ENCODE data around the gene ALK.

Gene ALK

GRCh38 chr2:29562896-29563295 lies 358.5 kb downstream of the ALK start:
- Histone ChIP-seq H3K4me1 (no peaks in the 10 kb centered on the region), H3K4me3 (no peak overlapping the region), H3K27me3 (no peaks in the 10 kb centered on the region), H3K27ac (no peak overlapping the region), H3K9me3 (no peaks in the 10 kb centered on the region), H3K36me3 (no peaks in the 10 kb centered on the region)
- intact Hi-C loops (cut with DNase I; ENCODE audit: low total_unique reads): no loop called here
- TF ChIP-seq, protein P1, sequence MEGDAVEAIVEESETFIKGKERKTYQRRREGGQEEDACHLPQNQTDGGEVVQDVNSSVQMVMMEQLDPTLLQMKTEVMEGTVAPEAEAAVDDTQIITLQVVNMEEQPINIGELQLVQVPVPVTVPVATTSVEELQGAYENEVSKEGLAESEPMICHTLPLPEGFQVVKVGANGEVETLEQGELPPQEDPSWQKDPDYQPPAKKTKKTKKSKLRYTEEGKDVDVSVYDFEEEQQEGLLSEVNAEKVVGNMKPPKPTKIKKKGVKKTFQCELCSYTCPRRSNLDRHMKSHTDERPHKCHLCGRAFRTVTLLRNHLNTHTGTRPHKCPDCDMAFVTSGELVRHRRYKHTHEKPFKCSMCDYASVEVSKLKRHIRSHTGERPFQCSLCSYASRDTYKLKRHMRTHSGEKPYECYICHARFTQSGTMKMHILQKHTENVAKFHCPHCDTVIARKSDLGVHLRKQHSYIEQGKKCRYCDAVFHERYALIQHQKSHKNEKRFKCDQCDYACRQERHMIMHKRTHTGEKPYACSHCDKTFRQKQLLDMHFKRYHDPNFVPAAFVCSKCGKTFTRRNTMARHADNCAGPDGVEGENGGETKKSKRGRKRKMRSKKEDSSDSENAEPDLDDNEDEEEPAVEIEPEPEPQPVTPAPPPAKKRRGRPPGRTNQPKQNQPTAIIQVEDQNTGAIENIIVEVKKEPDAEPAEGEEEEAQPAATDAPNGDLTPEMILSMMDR (IDR thresholded peaks at IDR 0.05): no peak
- no peak for DNase-seq

GRCh38 chr2:29562319-29562718 lies 359.1 kb downstream of the ALK start:
- H3K27me3 ChIP-seq: no peaks in the 10 kb centered on the region
- intact Hi-C loops (cut with DNase I; ENCODE audit: low total_unique reads): no loop called here
- TF ChIP-seq, protein P1 (IDR thresholded peaks at IDR 0.05): no peak
- no peaks in the 10 kb centered on the region for H3K9me3 ChIP-seq
- H3K27ac ChIP-seq: no peak overlapping the region
- no peaks in the 10 kb centered on the region for H3K36me3 ChIP-seq
- H3K4me3 ChIP-seq: no peak overlapping the region
- DNase-seq: no peak
- no peaks in the 10 kb centered on the region for H3K4me1 ChIP-seq

DNA sequence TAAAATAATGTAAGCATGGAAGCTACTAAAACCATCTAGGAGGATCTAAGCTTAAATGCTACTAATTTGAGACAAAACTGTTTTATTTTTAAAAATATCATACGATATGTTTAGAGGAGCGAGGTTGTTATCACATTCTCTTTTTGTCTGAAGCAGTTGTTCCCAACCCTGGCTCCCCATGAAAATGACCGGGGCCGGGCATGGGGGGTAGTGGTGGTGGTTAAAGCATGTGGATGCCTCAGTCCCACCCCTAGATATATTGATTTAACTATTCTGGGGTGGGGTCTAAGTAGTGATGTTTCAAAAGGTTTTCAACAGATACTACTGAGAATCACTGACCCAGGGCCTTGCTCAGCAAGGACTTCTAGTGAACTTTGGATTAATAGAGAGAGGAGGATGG lies 359.8 kb downstream of the ALK start:
- Histone ChIP-seq H3K9me3 (no peaks in the 10 kb centered on the region), H3K4me3 (no peak overlapping the region), H3K27ac (no peak overlapping the region), H3K4me1 (no peaks in the 10 kb centered on the region), H3K27me3 (no peaks in the 10 kb centered on the region), H3K36me3 (no peaks in the 10 kb centered on the region)
- TF ChIP-seq, protein P1 (IDR thresholded peaks at IDR 0.05): no peak
- intact Hi-C loops (cut with DNase I; ENCODE audit: low total_unique reads): no loop called here
- DNase-seq: no peak

DNA sequence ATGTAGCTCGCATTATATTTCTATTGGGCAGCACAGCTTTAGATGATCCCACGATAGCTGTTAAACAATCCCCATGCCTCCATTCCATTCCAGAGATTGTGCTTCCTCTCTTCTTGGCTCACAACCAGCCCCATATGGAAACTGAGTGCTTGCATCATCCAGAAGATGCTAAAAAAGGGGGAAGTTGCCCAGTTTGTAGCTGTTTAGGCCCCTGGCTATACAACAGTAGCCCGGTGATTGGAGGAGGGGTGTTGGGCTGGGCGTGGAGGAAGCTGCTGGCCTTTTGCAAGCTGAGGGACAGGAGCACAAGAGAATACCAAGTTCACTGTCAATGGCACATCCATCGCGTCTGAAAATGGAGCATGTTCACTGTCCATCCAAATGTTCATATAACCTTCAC lies 360.2 kb downstream of the ALK start:
- TF ChIP-seq, protein P1 (IDR thresholded peaks at IDR 0.05): no peak
- H3K4me1 ChIP-seq: no peaks in the 10 kb centered on the region
- no peaks in the 10 kb centered on the region for H3K27me3 ChIP-seq
- DNase-seq: peak in 1 of 2 donors; percentile 25
- no peaks in the 10 kb centered on the region for H3K36me3 ChIP-seq
- intact Hi-C loops (cut with DNase I; ENCODE audit: low total_unique reads): no loop called here
- no peak overlapping the region for H3K4me3 ChIP-seq
- no peak overlapping the region for H3K27ac ChIP-seq
- no peaks in the 10 kb centered on the region for H3K9me3 ChIP-seq

DNA sequence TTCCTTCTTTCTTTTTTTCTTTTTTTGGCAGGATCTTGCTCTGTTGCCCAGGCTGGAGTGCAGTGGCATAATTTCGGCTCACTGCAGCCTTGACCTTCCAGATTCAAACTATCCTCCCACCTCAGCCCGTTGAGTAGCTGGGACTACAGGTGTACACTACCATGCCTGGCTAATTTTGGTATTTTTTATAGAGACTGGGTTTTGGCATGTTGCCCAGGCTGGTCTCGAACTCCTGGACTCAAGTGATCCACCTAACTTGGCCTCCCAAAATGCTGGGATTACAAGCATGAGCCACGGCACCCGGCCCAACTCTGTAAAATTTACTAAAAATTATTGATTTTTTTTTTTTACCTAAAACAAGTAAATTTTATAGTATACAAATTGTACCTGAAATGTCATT lies 360.8 kb downstream of the ALK start:
- Histone ChIP-seq H3K27me3 (no peaks in the 10 kb centered on the region), H3K9me3 (no peaks in the 10 kb centered on the region), H3K4me3 (no peak overlapping the region), H3K4me1 (no peaks in the 10 kb centered on the region), H3K36me3 (no peaks in the 10 kb centered on the region), H3K27ac (no peak overlapping the region)
- TF ChIP-seq, protein P1 (IDR thresholded peaks at IDR 0.05): no peak
- DNase-seq: no peak
- intact Hi-C loops (cut with DNase I; ENCODE audit: low total_unique reads): no loop called here

DNA sequence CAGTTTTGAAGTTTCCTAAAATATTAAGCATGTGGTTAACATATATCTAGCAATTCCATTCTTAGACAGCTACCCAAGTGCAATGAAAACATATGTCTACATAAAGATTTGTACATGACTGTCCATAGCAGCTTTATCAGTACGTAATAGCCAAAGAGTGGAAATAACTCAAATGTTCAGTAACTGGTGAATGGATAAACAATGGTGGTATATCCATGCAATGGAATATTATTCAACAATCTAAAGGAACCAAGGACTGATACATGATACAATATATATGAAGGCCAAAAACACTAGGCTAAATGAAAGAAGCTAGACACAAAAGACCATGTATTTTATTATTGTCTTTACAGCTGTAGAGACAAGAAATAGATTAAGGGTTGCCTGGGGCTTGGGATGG lies 361.4 kb downstream of the ALK start:
- Histone ChIP-seq H3K9me3 (no peaks in the 10 kb centered on the region), H3K27me3 (no peaks in the 10 kb centered on the region), H3K27ac (no peak overlapping the region), H3K4me1 (no peaks in the 10 kb centered on the region), H3K4me3 (no peak overlapping the region), H3K36me3 (no peaks in the 10 kb centered on the region)
- TF ChIP-seq, protein P1 (IDR thresholded peaks at IDR 0.05): no peak
- DNase-seq: no peak
- intact Hi-C loops (cut with DNase I; ENCODE audit: low total_unique reads): no loop called here

Measured in tibial artery (tissue), 4 donors.